HepG2 (cell line): ENCODE measurements around the gene PSMD12. TPM values are rescaled to one million over a fixed set of nuclear protein-coding genes. Genes with fewer than 3 reads are reported as not detected.

Experiments used
- DMAP1 ChIP-seq: IDR thresholded peaks from 2 replicates; pipeline ENCODE4 v1.6.1; 2016
- EHMT2 ChIP-seq: fragments of 200-600 bp; sonication (generic); IDR thresholded peaks from 2 replicates; pipeline ENCODE4 v1.7.0; 2017; ENCODE audit warnings: antibody characterized with exemption, low read depth, low read length, borderline replicate concordance
- KDM1A ChIP-seq: IDR thresholded peaks from 2 replicates; pipeline ENCODE4 v1.6.1; 2016; ENCODE audit warnings: missing compliant biosample characterization
- MEF2D ChIP-seq: sonication (generic); formaldehyde crosslinking; IDR thresholded peaks from 2 replicates; pipeline ENCODE4 v1.5.1; 2020; ENCODE audit warnings: mild to moderate bottlenecking, missing genetic modification reagents
- NBN ChIP-seq: fragments of 450-650 bp; conservative IDR thresholded peaks from 2 replicates; pipeline ENCODE4 v1.6.1; 2017
- SMAD1 ChIP-seq: sonication (generic); formaldehyde crosslinking; IDR thresholded peaks from 2 replicates; pipeline ENCODE4 v1.4.0; 2020; ENCODE audit warnings: missing genetic modification reagents, low read depth, mild to moderate bottlenecking, borderline replicate concordance
- SOX13 ChIP-seq, 3 experiments: fragments of 450-650 bp in 1 of 3; sonication (generic) in 1 of 3; formaldehyde crosslinking in 1 of 3; IDR thresholded peaks in 2 of 3; conservative IDR thresholded peaks in 1 of 3; 2 replicates each; pipeline versions ENCODE4 v1.5.0 to v1.6.1; 2016 to 2020; ENCODE audit warnings: antibody characterized with exemption in 1 of 3, mild to moderate bottlenecking in 1 of 3, missing compliant biosample characterization in 1 of 3, missing genetic modification reagents in 1 of 3, moderate library complexity in 1 of 3
- ZBTB42 ChIP-seq: sonication (generic); formaldehyde crosslinking; IDR thresholded peaks from 2 replicates; pipeline ENCODE4 v1.5.0; 2020; ENCODE audit warnings: mild to moderate bottlenecking, missing genetic modification reagents
- ZFP36L1 ChIP-seq: sonication (generic); formaldehyde crosslinking; IDR thresholded peaks from 2 replicates; pipeline ENCODE4 v1.8.0; 2022; ENCODE audit warnings: mild to moderate bottlenecking, missing genetic modification reagents, moderate library complexity
- ZNF513 ChIP-seq: sonication (generic); formaldehyde crosslinking; conservative IDR thresholded peaks from 2 replicates; pipeline ENCODE4 v1.5.0; 2020; ENCODE audit warnings: missing genetic modification reagents
- ZNF691 ChIP-seq: sonication (generic); formaldehyde crosslinking; IDR thresholded peaks from 2 replicates; pipeline ENCODE4 v1.4.0; 2020; ENCODE audit warnings: missing genetic modification reagents, low read depth, mild to moderate bottlenecking, borderline replicate concordance
- polyA plus RNA-seq, 8 experiments: library from polyadenylated mRNA; depleted of rRNA in 3 of 8; stranded (reverse) in 7 of 8; unstranded in 1 of 8; fragments of >200 nt; fragmentation: Illumina TruSeq in 4 of 8; extraction: Trizol in 4 of 8; gene quantifications; 2 replicates each; pipeline versions ENCODE4 v1.2.1 to v1.2.3, GENCODE V29; 2011 to 2016; ENCODE audit warnings: low read depth in 4 of 8, missing spikeins in 1 of 8, mixed read lengths in 1 of 8; ENCODE audit not compliant: insufficient read depth in 1 of 8
- total RNA-seq, 5 experiments: library from RNA; depleted of rRNA; stranded (reverse); fragments of >200 nt; fragmentation: Illumina TruSeq; extraction: Trizol; gene quantifications; 2 replicates each; pipeline ENCODE4 v1.2.3, GENCODE V29; 2016; ENCODE audit warnings: low read depth in 1 of 5
- TF ChIP-seq, protein P1 (sequence below): sonication (generic); formaldehyde crosslinking; IDR thresholded peaks from 2 replicates; pipeline ENCODE4 v1.4.0; 2020; ENCODE audit warnings: missing genetic modification reagents, borderline replicate concordance
- TF ChIP-seq, protein P2 (sequence below): sonication (generic); formaldehyde crosslinking; IDR thresholded peaks from 2 replicates; pipeline ENCODE4 v1.5.0; 2020; ENCODE audit warnings: missing genetic modification reagents
- TF ChIP-seq, protein P3 (sequence below): sonication (generic); formaldehyde crosslinking; IDR thresholded peaks from 2 replicates; pipeline ENCODE4 v1.4.0; 2020; ENCODE audit warnings: mild to moderate bottlenecking, missing genetic modification reagents
- TF ChIP-seq, protein P4 (sequence below): fragments of 450-650 bp; IDR thresholded peaks from 2 replicates; pipeline ENCODE4 v1.6.1; 2017
- TF ChIP-seq, protein P5 (sequence below): sonication (generic); formaldehyde crosslinking; IDR thresholded peaks from 2 replicates; pipeline ENCODE4 v1.5.1; 2020; ENCODE audit warnings: missing genetic modification reagents, mild to moderate bottlenecking, borderline replicate concordance

PSMD12 gene
- total and polyA plus RNA-seq, 2 of the 13 experiments (the other 11 are each of a cell fraction or from before 2014, with no cell fraction given) = 27.4 to 71.7 TPM

DNA sequence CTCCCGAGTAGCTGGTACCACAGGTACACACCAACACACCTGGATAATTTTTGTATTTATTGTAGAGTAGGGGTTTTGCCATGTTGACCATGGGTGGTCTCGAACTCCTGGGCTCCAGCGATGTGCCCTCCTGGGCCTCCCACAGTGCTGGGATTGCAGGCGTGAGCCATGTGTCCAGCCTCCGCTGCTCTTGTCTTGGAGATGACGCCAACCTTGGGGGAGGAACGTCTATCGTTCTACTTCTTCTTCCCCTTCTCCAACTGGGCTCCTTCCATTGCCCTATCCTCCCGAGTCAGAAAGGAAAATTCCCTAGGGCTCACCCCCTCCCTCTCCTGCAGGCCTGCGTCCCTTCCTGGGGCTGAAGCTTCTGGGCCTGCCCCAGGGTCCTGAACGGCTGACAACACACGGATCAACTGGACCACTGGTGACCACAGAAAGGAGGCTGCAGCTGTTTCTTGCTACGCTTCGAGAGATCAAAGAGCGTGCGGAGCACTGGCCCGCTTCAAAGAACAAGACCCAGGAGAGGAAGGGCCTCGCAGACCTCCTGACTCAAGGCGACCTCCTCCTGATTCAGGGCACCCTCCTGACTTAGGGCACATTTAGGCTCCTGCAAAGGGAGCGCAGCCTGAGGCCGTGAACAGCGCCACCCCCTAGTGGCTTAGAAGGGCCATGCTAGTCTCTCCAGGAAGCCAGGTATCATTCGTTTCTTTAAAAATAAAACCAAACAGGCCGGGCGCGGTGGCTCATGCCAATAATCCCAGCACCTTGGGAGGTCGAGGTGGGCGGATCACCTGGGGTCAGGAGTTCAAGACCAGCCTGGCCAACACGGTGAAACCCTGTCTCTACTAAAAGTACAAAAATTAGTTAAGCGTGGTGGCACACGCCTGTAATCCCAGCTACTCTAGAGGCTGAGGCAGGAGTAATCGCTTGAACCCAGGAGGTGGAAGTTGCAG, 72.8 kb downstream of the PSMD12 start (continued):
- TF ChIP-seq, protein P1, sequence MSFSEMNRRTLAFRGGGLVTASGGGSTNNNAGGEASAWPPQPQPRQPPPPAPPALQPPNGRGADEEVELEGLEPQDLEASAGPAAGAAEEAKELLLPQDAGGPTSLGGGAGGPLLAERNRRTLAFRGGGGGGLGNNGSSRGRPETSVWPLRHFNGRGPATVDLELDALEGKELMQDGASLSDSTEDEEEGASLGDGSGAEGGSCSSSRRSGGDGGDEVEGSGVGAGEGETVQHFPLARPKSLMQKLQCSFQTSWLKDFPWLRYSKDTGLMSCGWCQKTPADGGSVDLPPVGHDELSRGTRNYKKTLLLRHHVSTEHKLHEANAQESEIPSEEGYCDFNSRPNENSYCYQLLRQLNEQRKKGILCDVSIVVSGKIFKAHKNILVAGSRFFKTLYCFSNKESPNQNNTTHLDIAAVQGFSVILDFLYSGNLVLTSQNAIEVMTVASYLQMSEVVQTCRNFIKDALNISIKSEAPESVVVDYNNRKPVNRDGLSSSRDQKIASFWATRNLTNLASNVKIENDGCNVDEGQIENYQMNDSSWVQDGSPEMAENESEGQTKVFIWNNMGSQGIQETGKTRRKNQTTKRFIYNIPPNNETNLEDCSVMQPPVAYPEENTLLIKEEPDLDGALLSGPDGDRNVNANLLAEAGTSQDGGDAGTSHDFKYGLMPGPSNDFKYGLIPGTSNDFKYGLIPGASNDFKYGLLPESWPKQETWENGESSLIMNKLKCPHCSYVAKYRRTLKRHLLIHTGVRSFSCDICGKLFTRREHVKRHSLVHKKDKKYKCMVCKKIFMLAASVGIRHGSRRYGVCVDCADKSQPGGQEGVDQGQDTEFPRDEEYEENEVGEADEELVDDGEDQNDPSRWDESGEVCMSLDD (CRISPR knock-in tag) = no peak
- no peak for TF ChIP-seq NBN
- no peak; the same call in 1 of the 2 replicates for TF ChIP-seq DMAP1
- no peak for TF ChIP-seq KDM1A (CRISPR knock-in tag)
- no peak for TF ChIP-seq ZBTB42 (CRISPR knock-in tag)
- TF ChIP-seq ZNF513 (CRISPR knock-in tag) = 0 out of 2 replicates have a peak, but pooled peaks have one; percentile 25
- no peak for TF ChIP-seq MEF2D (CRISPR knock-in tag)
- TF ChIP-seq ZNF691 = peak; percentile 37; the same call in 1 of the 2 replicates
- TF ChIP-seq SMAD1 (CRISPR knock-in tag) = no peak
- TF ChIP-seq, protein P2, sequence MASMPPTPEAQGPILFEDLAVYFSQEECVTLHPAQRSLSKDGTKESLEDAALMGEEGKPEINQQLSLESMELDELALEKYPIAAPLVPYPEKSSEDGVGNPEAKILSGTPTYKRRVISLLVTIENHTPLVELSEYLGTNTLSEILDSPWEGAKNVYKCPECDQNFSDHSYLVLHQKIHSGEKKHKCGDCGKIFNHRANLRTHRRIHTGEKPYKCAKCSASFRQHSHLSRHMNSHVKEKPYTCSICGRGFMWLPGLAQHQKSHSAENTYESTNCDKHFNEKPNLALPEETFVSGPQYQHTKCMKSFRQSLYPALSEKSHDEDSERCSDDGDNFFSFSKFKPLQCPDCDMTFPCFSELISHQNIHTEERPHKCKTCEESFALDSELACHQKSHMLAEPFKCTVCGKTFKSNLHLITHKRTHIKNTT = no peak
- no peak for TF ChIP-seq EHMT2
- TF ChIP-seq, protein P3, sequence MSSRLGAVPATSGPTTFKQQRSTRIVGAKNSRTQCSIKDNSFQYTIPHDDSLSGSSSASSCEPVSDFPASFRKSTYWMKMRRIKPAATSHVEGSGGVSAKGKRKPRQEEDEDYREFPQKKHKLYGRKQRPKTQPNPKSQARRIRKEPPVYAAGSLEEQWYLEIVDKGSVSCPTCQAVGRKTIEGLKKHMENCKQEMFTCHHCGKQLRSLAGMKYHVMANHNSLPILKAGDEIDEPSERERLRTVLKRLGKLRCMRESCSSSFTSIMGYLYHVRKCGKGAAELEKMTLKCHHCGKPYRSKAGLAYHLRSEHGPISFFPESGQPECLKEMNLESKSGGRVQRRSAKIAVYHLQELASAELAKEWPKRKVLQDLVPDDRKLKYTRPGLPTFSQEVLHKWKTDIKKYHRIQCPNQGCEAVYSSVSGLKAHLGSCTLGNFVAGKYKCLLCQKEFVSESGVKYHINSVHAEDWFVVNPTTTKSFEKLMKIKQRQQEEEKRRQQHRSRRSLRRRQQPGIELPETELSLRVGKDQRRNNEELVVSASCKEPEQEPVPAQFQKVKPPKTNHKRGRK = no peak
- no peak for TF ChIP-seq SOX13 (IDR thresholded peaks at IDR 0.05)
- TF ChIP-seq SOX13 (CRISPR knock-in tag; conservative IDR thresholded peaks at IDR 0.05 in 1 of 2, IDR thresholded peaks at IDR 0.05 in 1 of 2) = 0 out of 4 replicates have a peak, but pooled peaks of 1 of the 2 experiments have one; percentile 17
- TF ChIP-seq, protein P4, sequence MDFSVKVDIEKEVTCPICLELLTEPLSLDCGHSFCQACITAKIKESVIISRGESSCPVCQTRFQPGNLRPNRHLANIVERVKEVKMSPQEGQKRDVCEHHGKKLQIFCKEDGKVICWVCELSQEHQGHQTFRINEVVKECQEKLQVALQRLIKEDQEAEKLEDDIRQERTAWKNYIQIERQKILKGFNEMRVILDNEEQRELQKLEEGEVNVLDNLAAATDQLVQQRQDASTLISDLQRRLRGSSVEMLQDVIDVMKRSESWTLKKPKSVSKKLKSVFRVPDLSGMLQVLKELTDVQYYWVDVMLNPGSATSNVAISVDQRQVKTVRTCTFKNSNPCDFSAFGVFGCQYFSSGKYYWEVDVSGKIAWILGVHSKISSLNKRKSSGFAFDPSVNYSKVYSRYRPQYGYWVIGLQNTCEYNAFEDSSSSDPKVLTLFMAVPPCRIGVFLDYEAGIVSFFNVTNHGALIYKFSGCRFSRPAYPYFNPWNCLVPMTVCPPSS = no peak
- no peak for TF ChIP-seq ZFP36L1 (CRISPR knock-in tag)
- TF ChIP-seq, protein P5, sequence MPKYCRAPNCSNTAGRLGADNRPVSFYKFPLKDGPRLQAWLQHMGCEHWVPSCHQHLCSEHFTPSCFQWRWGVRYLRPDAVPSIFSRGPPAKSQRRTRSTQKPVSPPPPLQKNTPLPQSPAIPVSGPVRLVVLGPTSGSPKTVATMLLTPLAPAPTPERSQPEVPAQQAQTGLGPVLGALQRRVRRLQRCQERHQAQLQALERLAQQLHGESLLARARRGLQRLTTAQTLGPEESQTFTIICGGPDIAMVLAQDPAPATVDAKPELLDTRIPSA (CRISPR knock-in tag) = no peak
